Muscle of leg (tissue), 11 donors: Measurements from ENCODE around the gene CCM2. TPM values are rescaled to one million over a fixed set of nuclear protein-coding genes. Genes with fewer than 3 reads are reported as not detected.

Experiments used
- DNase-seq: peaks from one replicate; pipeline ENCODE4 v3.0.0; 2013
- H3K27ac ChIP-seq: one replicate; pipeline ENCODE4 v1.5.1; 2013; ENCODE audit warnings: mild to moderate bottlenecking, low read length, control low read depth
- H3K27me3 ChIP-seq: one replicate; pipeline ENCODE4 v1.6.1; 2013; ENCODE audit warnings: low read length; ENCODE audit not compliant: control insufficient read depth, insufficient read depth
- H3K36me3 ChIP-seq: one replicate; pipeline ENCODE4 v1.6.1; 2013; ENCODE audit warnings: low read length; ENCODE audit not compliant: control insufficient read depth, insufficient read depth
- H3K4me1 ChIP-seq: one replicate; pipeline ENCODE4 v1.6.1; 2013; ENCODE audit warnings: low read length; ENCODE audit not compliant: control insufficient read depth, insufficient read depth
- H3K4me3 ChIP-seq: one replicate; pipeline ENCODE4 v1.5.1; 2013; ENCODE audit warnings: low read length, control low read depth
- H3K9me3 ChIP-seq: replicated peaks from 2 replicates; pipeline ENCODE4 v1.6.1; 2013; ENCODE audit warnings: low read depth, low read length; ENCODE audit not compliant: control insufficient read depth
- WGBS: methylation state at CpG from one replicate; pipeline ENCODE4 v1.1.5; 2013; ENCODE audit warnings: missing lambda C conversion rate; ENCODE audit not compliant: insufficient coverage; 5-methylcytosine and 5-hydroxymethylcytosine counted together
- polyA plus RNA-seq, 8 donors: library from polyadenylated mRNA; unstranded; fragments of 120-200 nt; gene quantifications; one replicate each; pipeline versions ENCODE4 v1.2.1 to v1.2.3, GENCODE V29; 2013; ENCODE audit warnings: inconsistent platforms in 1 of 8, low replicate concordance in 1 of 8; ENCODE audit not compliant: insufficient read length in 8 of 8, insufficient read depth in 1 of 8
- total RNA-seq: library from RNA; stranded (reverse); fragments of 120-200 nt; gene quantifications from one replicate; pipeline ENCODE4 v1.2.4, GENCODE V29; 2013

The CCM2 gene
- total and polyA plus RNA-seq, 9 donors, result 36.1 to 47.2 (median 43.1) TPM

GRCh38 chr7:45088146-45088701 lies 88.2 kb downstream of the CCM2 start:
- Histone ChIP-seq H3K4me3 (peak overlapping the region; percentile 61), H3K27me3 (peaks cover 12% of the 10 kb centered on the region), H3K9me3 (no peaks in the 10 kb centered on the region), H3K36me3 (no peaks in the 10 kb centered on the region), H3K4me1 (peaks cover 16% of the 10 kb centered on the region), H3K27ac (peak overlapping the region; percentile 20)
- WGBS, result 14% methylated on average over 29 of the region's 29 CpGs
- no peak for DNase-seq

GRCh38 chr7:45088821-45089340 lies 88.9 kb downstream of the CCM2 start, which contains the start of gene NACAD:
Gene NACAD, minus strand, starts transcription at chr7:45088969. Its CDS starts 75 bp downstream, at chr7:45088894.
- DNase-seq, result peak; percentile 77
- Histone ChIP-seq H3K27ac (peak within 1 kb of the TSS; percentile 20), H3K9me3 (no peaks in the 10 kb centered on the region), H3K27me3 (peaks cover 12% of the 10 kb centered on the region), H3K4me1 (peaks cover 16% of the 10 kb centered on the region), H3K36me3 (no peaks in the 10 kb centered on the region), H3K4me3 (peak within 1 kb of the TSS; percentile 61)
- under 1% methylated on average over 19 of the region's 50 CpGs for WGBS

- Histone ChIP-seq H3K36me3 (no peaks in the 10 kb centered on the region), H3K9me3 (no peaks in the 10 kb centered on the region), H3K4me1 (peaks cover 16% of the 10 kb centered on the region), H3K27ac (no peak overlapping the region), H3K4me3 (peak overlapping the region; percentile 61), H3K27me3 (peaks cover 12% of the 10 kb centered on the region)
- WGBS, result 0% methylated on average over 11 of the region's 22 CpGs
- peak; percentile 57 for DNase-seq
These were observed 89.4 kb downstream of the CCM2 start for GRCh38 chr7:45089341-45089891.

GRCh38 chr7:45092100-45092930 lies 92.3 kb downstream of the CCM2 start:
- Histone ChIP-seq H3K9me3 (peaks cover 3% of the 10 kb centered on the region), H3K27ac (no peak overlapping the region), H3K36me3 (no peaks in the 10 kb centered on the region), H3K27me3 (peaks cover 10% of the 10 kb centered on the region), H3K4me1 (peaks cover 16% of the 10 kb centered on the region), H3K4me3 (no peak overlapping the region)
- no peak for DNase-seq
- WGBS, result 60% methylated on average over 1 of the region's 7 CpGs

GRCh38 chr7:45092931-45093235 lies 92.9 kb downstream of the CCM2 start:
- DNase-seq, result no peak
- peaks cover 10% of the 10 kb centered on the region for H3K27me3 ChIP-seq
- H3K27ac ChIP-seq, result no peak overlapping the region
- H3K36me3 ChIP-seq, result no peaks in the 10 kb centered on the region
- H3K4me3 ChIP-seq, result no peak overlapping the region
- peaks cover 13% of the 10 kb centered on the region for H3K4me1 ChIP-seq
- WGBS, result no CpG with 5 or more reads among the region's 3 CpGs
- H3K9me3 ChIP-seq, result peaks cover 3% of the 10 kb centered on the region

GRCh38 chr7:45098983-45099839 lies 99.2 kb downstream of the CCM2 start:
- peaks cover 56% of the 10 kb centered on the region for H3K36me3 ChIP-seq
- peaks cover 3% of the 10 kb centered on the region for H3K9me3 ChIP-seq
- no peak overlapping the region for H3K4me3 ChIP-seq
- 100% methylated on average over 1 of the region's 10 CpGs for WGBS
- DNase-seq, result no peak
- no peak overlapping the region for H3K27ac ChIP-seq
- no peaks in the 10 kb centered on the region for H3K27me3 ChIP-seq
- H3K4me1 ChIP-seq, result no peaks in the 10 kb centered on the region

- H3K27me3 ChIP-seq, result no peaks in the 10 kb centered on the region
- no peak overlapping the region for H3K4me3 ChIP-seq
- peaks cover 65% of the 10 kb centered on the region for H3K36me3 ChIP-seq
- no peak overlapping the region for H3K27ac ChIP-seq
- no peak for DNase-seq
- peaks cover under 1% of the 10 kb centered on the region for H3K9me3 ChIP-seq
- H3K4me1 ChIP-seq, result no peaks in the 10 kb centered on the region
- WGBS, result 91% methylated on average over 13 of the region's 16 CpGs
These were observed 100.1 kb downstream of the CCM2 start for GRCh38 chr7:45099891-45100760.

GRCh38 chr7:45100761-45101480 lies 100.9 kb downstream of the CCM2 start:
- H3K36me3 ChIP-seq, result peaks cover 73% of the 10 kb centered on the region

GRCh38 chr7:45101748-45102147 lies 101.7 kb downstream of the CCM2 start:
- no peak overlapping the region for H3K4me3 ChIP-seq
- H3K4me1 ChIP-seq, result no peaks in the 10 kb centered on the region
- H3K36me3 ChIP-seq, result peaks cover 81% of the 10 kb centered on the region
- no peaks in the 10 kb centered on the region for H3K9me3 ChIP-seq
- WGBS, result 90% methylated on average over 8 of the region's 12 CpGs
- no peak for DNase-seq
- H3K27ac ChIP-seq, result no peak overlapping the region
- H3K27me3 ChIP-seq, result no peaks in the 10 kb centered on the region

More at GRCh38 chr7:45100761-45101480, 100.9 kb downstream of the CCM2 start:
- no peak overlapping the region for H3K27ac ChIP-seq
- H3K4me1 ChIP-seq, result no peaks in the 10 kb centered on the region
- no peaks in the 10 kb centered on the region for H3K9me3 ChIP-seq
- no peaks in the 10 kb centered on the region for H3K27me3 ChIP-seq
- no peak for DNase-seq
- H3K4me3 ChIP-seq, result no peak overlapping the region
- WGBS, result 96% methylated on average over 12 of the region's 13 CpGs
